HG02870 (cell line): ENCODE measurements around the gene CRYAA.
"Not testable (repeated sequence)": the region's sequence is repeated elsewhere in the genome, so short reads cannot be mapped to it uniquely, and the experiment has no call there.

Experiments
- ATAC-seq: cut with Tn5 transposase; IDR thresholded peaks from one replicate; pipeline ENCODE4 v1.9.1; 2021; ENCODE audit warnings: mild to moderate bottlenecking, moderate library complexity; ENCODE audit not compliant: unreplicated experiment

CRYAA gene

GRCh38 chr21:43168708-43169107 is at the start of gene CRYAA:
Gene CRYAA, plus strand, starts transcription at chr21:43169008. Its CDS starts 92 bp downstream, at chr21:43169100.
- not testable (repeated sequence) for ATAC-seq

- ATAC-seq = not testable (repeated sequence)
These were observed 38.7 kb upstream of the CRYAA start for GRCh38 chr21:43130094-43130493.

- ATAC-seq = not testable (repeated sequence)
These were observed 34.3 kb upstream of the CRYAA start for GRCh38 chr21:43134520-43134919.

GRCh38 chr21:43138944-43139343 is 29.9 kb upstream of the CRYAA start:
- not testable (repeated sequence) for ATAC-seq

- ATAC-seq = not testable (repeated sequence)
These were observed 27.4 kb upstream of the CRYAA start for GRCh38 chr21:43141407-43141806.

- ATAC-seq = not testable (repeated sequence)
These were observed 22.2 kb upstream of the CRYAA start for GRCh38 chr21:43146637-43147036.

GRCh38 chr21:43147999-43148398 is 20.8 kb upstream of the CRYAA start:
- not testable (repeated sequence) for ATAC-seq

GRCh38 chr21:43149344-43149743 is 19.5 kb upstream of the CRYAA start:
- not testable (repeated sequence) for ATAC-seq

- ATAC-seq = not testable (repeated sequence)
These were observed 15.2 kb upstream of the CRYAA start for GRCh38 chr21:43153601-43154000.

GRCh38 chr21:43159279-43160175 is 9.3 kb upstream of the CRYAA start:
- ATAC-seq = not testable (repeated sequence)

GRCh38 chr21:43161826-43162707 is 6.7 kb upstream of the CRYAA start:
- peak; percentile 42 for ATAC-seq

GRCh38 chr21:43162708-43163205 is 6.1 kb upstream of the CRYAA start:
- not testable (repeated sequence) for ATAC-seq

GRCh38 chr21:43164823-43165222 is 4.0 kb upstream of the CRYAA start:
- ATAC-seq = peak; percentile 54

- ATAC-seq = not testable (repeated sequence)
These were observed 3.1 kb upstream of the CRYAA start for GRCh38 chr21:43165734-43166133.

- not testable (repeated sequence) for ATAC-seq
These were observed 550 bp downstream of the CRYAA start for GRCh38 chr21:43169230-43169886.

- not testable (repeated sequence) for ATAC-seq
These were observed 1.1 kb downstream of the CRYAA start for GRCh38 chr21:43169891-43170290.

- ATAC-seq = not testable (repeated sequence)
These were observed 4.0 kb downstream of the CRYAA start for GRCh38 chr21:43172812-43173211.

- not testable (repeated sequence) for ATAC-seq
These were observed 4.6 kb downstream of the CRYAA start for GRCh38 chr21:43173438-43173837.

GRCh38 chr21:43173930-43174329 is 5.1 kb downstream of the CRYAA start:
- ATAC-seq = not testable (repeated sequence)

- ATAC-seq = not testable (repeated sequence)
These were observed 6.2 kb downstream of the CRYAA start for GRCh38 chr21:43174998-43175397.
